HepG2 (cell line): ENCODE results near the gene FHIT. TPM values are rescaled to one million over a fixed set of nuclear protein-coding genes. Genes with fewer than 3 reads are reported as not detected.

Source experiments
- ATAC-seq: fragments of 200-7000 bp; cut with Tn5 transposase; 3 replicates; pipeline ENCODE4 v1.9.1; 2020; ENCODE audit warnings: mild to moderate bottlenecking, moderate library complexity
- BruUV-seq: library from RNA; stranded (reverse); fragments of 400-500 nt; replicated peaks from 2 replicates; lab custom pipeline; 2021; lab: Mats Ljungman, UMichigan
- CTCF ChIA-PET: fragments of 300-600 bp; formaldehyde crosslinking; extraction: SDS; loops from one replicate; lab custom pipeline; 2021; ENCODE audit warnings: low total read pairs, inconsistent platforms, low intra/inter-chr PET ratio; lab: Yijun Ruan, JAX
- POLR2A ChIA-PET: fragments of 350-600 bp; sonication (Branson Sonifier 250); formaldehyde crosslinking; loops from one replicate; lab custom pipeline; 2020; ENCODE audit warnings: antibody characterized with exemption, inconsistent platforms; lab: Yijun Ruan, JAX
- DNase-seq: peaks from one replicate; pipeline ENCODE4 v3.0.0-alpha.2; 2015; ENCODE audit warnings: low spot score
- FAIRE-seq: peaks from 3 replicates; lab custom pipeline; 2011; peaks lifted over from hg19 to GRCh38; lab: Jason Lieb, UNC
- H2AFZ ChIP-seq: one replicate; pipeline ENCODE4 v1.6.1; 2011; ENCODE audit warnings: low read length, inconsistent platforms
- H3K27ac ChIP-seq: fragments of 300-600 bp; 3 replicates; pipeline ENCODE4 v1.8.0; 2011; ENCODE audit warnings: mixed run types, mild to moderate bottlenecking, mixed read lengths, low read length, inconsistent platforms; ENCODE audit not compliant: insufficient read depth; ENCODE audit errors: extremely low read length
- H3K27me3 ChIP-seq, 2 experiments: fragments of 200-600 bp in 1 of 2; 2 replicates in 1 of 2; 3 replicates in 1 of 2; pipeline versions ENCODE4 v1.6.0 to v1.8.0; 2011; ENCODE audit warnings: low read length in 2 of 2, mild to moderate bottlenecking in 2 of 2, moderate library complexity in 2 of 2, inconsistent platforms in 1 of 2; ENCODE audit not compliant: insufficient read depth in 2 of 2, control insufficient read depth in 1 of 2
- H3K36me3 ChIP-seq, 2 experiments: fragments of 200-600 bp in 1 of 2; replicated peaks in 1 of 2; 2 replicates in 1 of 2; 3 replicates in 1 of 2; pipeline versions ENCODE4 v1.5.1 to v1.8.0; 2011; ENCODE audit warnings: low read length in 2 of 2, inconsistent platforms in 1 of 2; ENCODE audit not compliant: insufficient read depth in 2 of 2, control insufficient read depth in 1 of 2
- H3K4me1 ChIP-seq: 2 replicates; pipeline ENCODE4 v1.5.1; 2012; ENCODE audit warnings: low read length, inconsistent platforms; ENCODE audit not compliant: insufficient read depth
- H3K4me2 ChIP-seq: 2 replicates; pipeline ENCODE4 v1.6.0; 2011; ENCODE audit warnings: low read depth, low read length, inconsistent platforms
- H3K4me3 ChIP-seq, 3 experiments: fragments of 200-600 bp in 1 of 3; sonication (generic), shearing (Covaris generic) in 1 of 3; replicated peaks in 1 of 3; 2 replicates each; pipeline ENCODE4 v1.5.1; 2011 to 2016; ENCODE audit warnings: low read length in 3 of 3, inconsistent platforms in 2 of 3, low read depth in 2 of 3, mild to moderate bottlenecking in 2 of 3, control low read depth in 1 of 3, mixed read lengths in 1 of 3; ENCODE audit not compliant: insufficient read depth in 1 of 3
- H3K79me2 ChIP-seq: one replicate; pipeline ENCODE4 v1.6.1; 2011; ENCODE audit warnings: low read length, inconsistent platforms; ENCODE audit not compliant: insufficient read depth
- H3K9ac ChIP-seq: 2 replicates; pipeline ENCODE4 v1.6.0; 2011; ENCODE audit warnings: mild to moderate bottlenecking, low read depth, low read length, inconsistent platforms; ENCODE audit not compliant: insufficient read depth
- H3K9me3 ChIP-seq: 2 replicates; pipeline ENCODE4 v1.5.1; 2012; ENCODE audit warnings: mild to moderate bottlenecking, low read length
- H4K20me1 ChIP-seq: 2 replicates; pipeline ENCODE4 v1.6.0; 2011; ENCODE audit warnings: inconsistent platforms, mild to moderate bottlenecking, low read length, moderate library complexity; ENCODE audit not compliant: insufficient read depth
- TARDBP ChIP-seq: sonication (generic); formaldehyde crosslinking; IDR thresholded peaks from 2 replicates; pipeline ENCODE4 v1.8.0; 2022; ENCODE audit warnings: mild to moderate bottlenecking, missing genetic modification reagents
- ZNF317 ChIP-seq: sonication (generic); formaldehyde crosslinking; IDR thresholded peaks from 2 replicates; pipeline ENCODE4 v1.5.0; 2020; ENCODE audit warnings: mild to moderate bottlenecking, missing genetic modification reagents
- WGBS: methylation state at CpG from one replicate; pipeline ENCODE4 v1.1.6; 2017; ENCODE audit warnings: low lambda C conversion rate; 5-methylcytosine and 5-hydroxymethylcytosine counted together
- in situ Hi-C: cut with HindIII; loops from 2 replicates; pipeline ENCODE4 v1.10.0; 2017; ENCODE audit warnings: low pct_unique_long_range_greater_than_20kb; ENCODE audit not compliant: extremely low pct_ligation_motif_present
- intact Hi-C: fragments of 100-400 bp; cut with micrococcal nuclease; formaldehyde crosslinking; loops from one replicate; pipeline ENCODE4 v1.10.0; 2022; ENCODE audit not compliant: unreplicated experiment
- polyA plus RNA-seq, 8 experiments: library from polyadenylated mRNA; depleted of rRNA in 3 of 8; stranded (reverse) in 7 of 8; unstranded in 1 of 8; fragments of >200 nt; fragmentation: Illumina TruSeq in 4 of 8; extraction: Trizol in 4 of 8; gene quantifications; 2 replicates each; pipeline versions ENCODE4 v1.2.1 to v1.2.3, GENCODE V29; 2011 to 2016; ENCODE audit warnings: low read depth in 4 of 8, missing spikeins in 1 of 8, mixed read lengths in 1 of 8; ENCODE audit not compliant: insufficient read depth in 1 of 8
- total RNA-seq, 5 experiments: library from RNA; depleted of rRNA; stranded (reverse); fragments of >200 nt; fragmentation: Illumina TruSeq; extraction: Trizol; gene quantifications; 2 replicates each; pipeline ENCODE4 v1.2.3, GENCODE V29; 2016; ENCODE audit warnings: low read depth in 1 of 5
- TF ChIP-seq, protein P1 (sequence below): IDR thresholded peaks from 2 replicates; pipeline ENCODE4 v1.6.1; 2016; ENCODE audit warnings: low read depth, borderline replicate concordance
- TF ChIP-seq, protein P2 (sequence below): sonication (generic); formaldehyde crosslinking; conservative IDR thresholded peaks from 2 replicates; pipeline ENCODE4 v1.4.0; 2020; ENCODE audit warnings: missing genetic modification reagents

The FHIT gene
- total and polyA plus RNA-seq, 2 of the 13 experiments (the other 11 are each of a cell fraction or from before 2014, with no cell fraction given) = 4.0 to 4.6 TPM

DNA sequence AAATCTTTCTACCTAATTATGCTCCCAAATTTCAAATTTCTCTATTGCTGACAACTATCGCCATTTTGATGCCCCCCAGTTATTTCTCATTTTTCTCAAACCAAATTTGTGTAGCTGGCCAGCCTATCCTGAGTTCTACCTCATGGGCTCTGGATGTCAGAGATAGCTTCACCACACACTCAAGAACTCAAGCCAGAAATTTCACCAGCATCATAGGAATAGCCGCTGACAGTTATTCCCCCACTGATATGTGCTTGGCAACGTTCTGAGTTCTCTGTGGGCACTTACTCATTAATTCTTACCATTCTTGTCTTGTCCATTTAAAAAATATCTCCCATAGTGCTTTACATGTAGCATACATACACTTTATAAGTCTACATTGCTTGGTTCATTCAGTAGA, 264.7 kb downstream of the FHIT start:
- Histone ChIP-seq H3K9ac (no peak overlapping the region), H3K36me3 (no peaks in the 10 kb centered on the region), H3K9me3 (no peaks in the 10 kb centered on the region), H3K79me2 (no peaks in the 10 kb centered on the region), H3K4me3 (no peak overlapping the region), H3K4me1 (no peaks in the 10 kb centered on the region), H3K27ac (no peak overlapping the region), H3K27me3 (no peaks in the 10 kb centered on the region), H2AFZ (no peak overlapping the region), H3K4me2 (no peak overlapping the region), H4K20me1 (no peaks in the 10 kb centered on the region)
- DNase-seq (no peak), FAIRE-seq (no peak), ATAC-seq (no peak)
- intact Hi-C loops = no loop called here
- WGBS = 49% methylated on average over 3 of the region's 3 CpGs
- in situ Hi-C loops = no loop called here
- BruUV-seq = no TSS peak
- TF ChIP-seq, protein P1, sequence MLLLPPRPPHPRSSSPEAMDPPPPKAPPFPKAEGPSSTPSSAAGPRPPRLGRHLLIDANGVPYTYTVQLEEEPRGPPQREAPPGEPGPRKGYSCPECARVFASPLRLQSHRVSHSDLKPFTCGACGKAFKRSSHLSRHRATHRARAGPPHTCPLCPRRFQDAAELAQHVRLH (CRISPR knock-in tag) = no peak
- TF ChIP-seq, protein P2, sequence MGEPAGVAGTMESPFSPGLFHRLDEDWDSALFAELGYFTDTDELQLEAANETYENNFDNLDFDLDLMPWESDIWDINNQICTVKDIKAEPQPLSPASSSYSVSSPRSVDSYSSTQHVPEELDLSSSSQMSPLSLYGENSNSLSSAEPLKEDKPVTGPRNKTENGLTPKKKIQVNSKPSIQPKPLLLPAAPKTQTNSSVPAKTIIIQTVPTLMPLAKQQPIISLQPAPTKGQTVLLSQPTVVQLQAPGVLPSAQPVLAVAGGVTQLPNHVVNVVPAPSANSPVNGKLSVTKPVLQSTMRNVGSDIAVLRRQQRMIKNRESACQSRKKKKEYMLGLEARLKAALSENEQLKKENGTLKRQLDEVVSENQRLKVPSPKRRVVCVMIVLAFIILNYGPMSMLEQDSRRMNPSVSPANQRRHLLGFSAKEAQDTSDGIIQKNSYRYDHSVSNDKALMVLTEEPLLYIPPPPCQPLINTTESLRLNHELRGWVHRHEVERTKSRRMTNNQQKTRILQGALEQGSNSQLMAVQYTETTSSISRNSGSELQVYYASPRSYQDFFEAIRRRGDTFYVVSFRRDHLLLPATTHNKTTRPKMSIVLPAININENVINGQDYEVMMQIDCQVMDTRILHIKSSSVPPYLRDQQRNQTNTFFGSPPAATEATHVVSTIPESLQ (CRISPR knock-in tag) = no peak
- ChIA-PET CTCF (no interaction called here), POLR2A (no interaction called here)

DNA sequence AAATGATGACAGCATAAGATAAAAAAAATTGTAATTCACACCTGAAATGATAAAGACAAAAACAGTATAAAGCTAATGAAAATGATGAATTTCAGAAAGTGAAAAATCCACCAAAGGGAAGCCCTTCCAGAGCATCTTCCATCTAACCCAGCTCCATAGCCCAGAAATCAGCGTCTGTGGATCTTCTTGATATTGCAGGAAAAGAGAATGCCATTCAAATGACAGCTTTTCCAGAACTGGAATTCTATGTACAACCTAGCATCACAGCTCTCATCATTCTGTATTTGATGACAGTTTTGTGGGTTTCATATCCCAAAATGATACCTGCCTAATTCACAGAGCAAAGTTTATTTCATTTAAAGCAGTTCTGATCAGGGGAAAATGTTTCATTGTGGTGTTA, 267.3 kb downstream of the FHIT start:
- H3K4me1 ChIP-seq = no peaks in the 10 kb centered on the region
- no peak overlapping the region for H3K4me2 ChIP-seq
- no peak overlapping the region for H3K27ac ChIP-seq
- no peaks in the 10 kb centered on the region for H4K20me1 ChIP-seq
- in situ Hi-C loops (no loop called here), intact Hi-C loops (no loop called here)
- H3K9ac ChIP-seq = no peak overlapping the region
- no peak overlapping the region for H2AFZ ChIP-seq
- ChIA-PET POLR2A (no interaction called here), CTCF (no interaction called here)
- no peaks in the 10 kb centered on the region for H3K9me3 ChIP-seq
- H3K27me3 ChIP-seq = no peaks in the 10 kb centered on the region
- DNase-seq (no peak), ATAC-seq (no peak), FAIRE-seq (no peak)
- WGBS = 33% methylated on average over 1 of the region's 1 CpG
- no peak overlapping the region for H3K4me3 ChIP-seq
- no peaks in the 10 kb centered on the region for H3K79me2 ChIP-seq
- BruUV-seq = no TSS peak
- H3K36me3 ChIP-seq = no peaks in the 10 kb centered on the region
- TF ChIP-seq ZNF317 (CRISPR knock-in tag) (peak; percentile 98), TARDBP (CRISPR knock-in tag) (no peak)
